Measurements from ENCODE around the gene TOMM34. TPM values are rescaled to one million over a fixed set of nuclear protein-coding genes. Genes with fewer than 3 reads are reported as not detected.

The TOMM34 gene
- total RNA-seq, 1 donor from 2014 or later = 45.8 TPM

- peaks cover 5% of the 10 kb centered on the region for H3K79me2 ChIP-seq (ENCODE audit: insufficient read depth, low read length)
- no peak overlapping the region for H2AFZ ChIP-seq (ENCODE audit: low read depth, low read length)
- H3K9ac ChIP-seq (ENCODE audit: low read length) = no peak overlapping the region
- Mint-ChIP-seq H3K9me3 (ENCODE audit: unreplicated experiment) (no peaks in the 10 kb centered on the region), H3K27ac (ENCODE audit: unreplicated experiment) (no peak overlapping the region), H3K27me3 (ENCODE audit: low read depth, unreplicated experiment) (no peaks in the 10 kb centered on the region), H3K36me3 (ENCODE audit: low read depth, unreplicated experiment) (peaks cover 20% of the 10 kb centered on the region), H3K4me3 (ENCODE audit: unreplicated experiment) (peak overlapping the region; percentile 79), H3K4me1 (ENCODE audit: low read depth, unreplicated experiment) (peaks cover 6% of the 10 kb centered on the region)
- H3K36me3 ChIP-seq (ENCODE audit: insufficient read depth, low read length) = peaks cover 18% of the 10 kb centered on the region
- no peaks in the 10 kb centered on the region for H3K9me3 ChIP-seq (ENCODE audit: insufficient read depth, low read depth, low read length)
- no peak overlapping the region for H3K27ac ChIP-seq (ENCODE audit: low read depth, low read length)
- peaks cover 22% of the 10 kb centered on the region for H4K20me1 ChIP-seq (ENCODE audit: insufficient read depth, low read length)
- no peaks in the 10 kb centered on the region for H3K27me3 ChIP-seq (ENCODE audit: insufficient read depth, low read length)
- DNase-seq (ENCODE audit: low read depth) (no peak), FAIRE-seq (no peak)
- no peak overlapping the region for H3K4me3 ChIP-seq (ENCODE audit: insufficient read depth, low read depth, low read length)
- no peak for TF ChIP-seq EZH2 (IDR thresholded peaks at IDR 0.05; ENCODE audit: insufficient read depth, low read length)
- no peak for TF ChIP-seq CTCF (IDR thresholded peaks at IDR 0.05; ENCODE audit: insufficient read depth, low read depth, low read length)
- no peak overlapping the region for H3K4me2 ChIP-seq (ENCODE audit: low read length)
- peaks cover 3% of the 10 kb centered on the region for H3K4me1 ChIP-seq (ENCODE audit: insufficient read depth, low read length)
These were observed 48.0 kb downstream of the TOMM34 start for GRCh38 chr20:44912189-44912588.

GRCh38 chr20:44911264-44911921 is 48.8 kb downstream of the TOMM34 start:
- H3K4me3 ChIP-seq (ENCODE audit: insufficient read depth, low read depth, low read length) = no peak overlapping the region
- H2AFZ ChIP-seq (ENCODE audit: low read depth, low read length) = no peak overlapping the region
- Mint-ChIP-seq H3K4me3 (ENCODE audit: unreplicated experiment) (peak overlapping the region; percentile 79), H3K27me3 (ENCODE audit: low read depth, unreplicated experiment) (no peaks in the 10 kb centered on the region), H3K27ac (ENCODE audit: unreplicated experiment) (peak overlapping the region; percentile 78), H3K36me3 (ENCODE audit: low read depth, unreplicated experiment) (peaks cover 13% of the 10 kb centered on the region), H3K4me1 (ENCODE audit: low read depth, unreplicated experiment) (peaks cover 6% of the 10 kb centered on the region), H3K9me3 (ENCODE audit: unreplicated experiment) (no peaks in the 10 kb centered on the region)
- no peaks in the 10 kb centered on the region for H3K27me3 ChIP-seq (ENCODE audit: insufficient read depth, low read length)
- H3K4me2 ChIP-seq (ENCODE audit: low read length) = peak overlapping the region; percentile 9
- H3K36me3 ChIP-seq (ENCODE audit: insufficient read depth, low read length) = peaks cover 22% of the 10 kb centered on the region
- H3K79me2 ChIP-seq (ENCODE audit: insufficient read depth, low read length) = peaks cover 5% of the 10 kb centered on the region
- peaks cover 24% of the 10 kb centered on the region for H4K20me1 ChIP-seq (ENCODE audit: insufficient read depth, low read length)
- no peak overlapping the region for H3K27ac ChIP-seq (ENCODE audit: low read depth, low read length)
- no peak for FAIRE-seq
- no peaks in the 10 kb centered on the region for H3K9me3 ChIP-seq (ENCODE audit: insufficient read depth, low read depth, low read length)
- no peak for DNase-seq (ENCODE audit: low read depth)
- H3K4me1 ChIP-seq (ENCODE audit: insufficient read depth, low read length) = peaks cover 3% of the 10 kb centered on the region
- no peak overlapping the region for H3K9ac ChIP-seq (ENCODE audit: low read length)
- no peak for TF ChIP-seq EZH2 (IDR thresholded peaks at IDR 0.05; ENCODE audit: insufficient read depth, low read length)
- TF ChIP-seq CTCF (IDR thresholded peaks at IDR 0.05; ENCODE audit: insufficient read depth, low read depth, low read length) = peak; percentile 12

GRCh38 chr20:44910690-44911262 is 49.4 kb downstream of the TOMM34 start:
- Histone ChIP-seq H3K9ac (ENCODE audit: low read length) (peak overlapping the region; percentile 78), H3K4me3 (ENCODE audit: insufficient read depth, low read depth, low read length) (peak overlapping the region; percentile 67), H3K4me1 (ENCODE audit: insufficient read depth, low read length) (peaks cover 3% of the 10 kb centered on the region), H3K27me3 (ENCODE audit: insufficient read depth, low read length) (no peaks in the 10 kb centered on the region), H4K20me1 (ENCODE audit: insufficient read depth, low read length) (peaks cover 30% of the 10 kb centered on the region), H3K36me3 (ENCODE audit: insufficient read depth, low read length) (peaks cover 28% of the 10 kb centered on the region), H3K79me2 (ENCODE audit: insufficient read depth, low read length) (peaks cover 5% of the 10 kb centered on the region), H2AFZ (ENCODE audit: low read depth, low read length) (no peak overlapping the region), H3K4me2 (ENCODE audit: low read length) (peak overlapping the region; percentile 95), H3K9me3 (ENCODE audit: insufficient read depth, low read depth, low read length) (no peaks in the 10 kb centered on the region), H3K27ac (ENCODE audit: low read depth, low read length) (no peak overlapping the region)
- TF ChIP-seq CTCF (IDR thresholded peaks at IDR 0.05; ENCODE audit: insufficient read depth, low read depth, low read length) (no peak), EZH2 (IDR thresholded peaks at IDR 0.05; ENCODE audit: insufficient read depth, low read length) (no peak)
- H3K27me3 Mint-ChIP-seq (ENCODE audit: low read depth, unreplicated experiment) = no peaks in the 10 kb centered on the region
- FAIRE-seq (no peak), DNase-seq (ENCODE audit: low read depth) (no peak)
- H3K27ac Mint-ChIP-seq (ENCODE audit: unreplicated experiment) = peak overlapping the region; percentile 75
- H3K9me3 Mint-ChIP-seq (ENCODE audit: unreplicated experiment) = no peaks in the 10 kb centered on the region
- peaks cover 13% of the 10 kb centered on the region for H3K36me3 Mint-ChIP-seq (ENCODE audit: low read depth, unreplicated experiment)
- H3K4me1 Mint-ChIP-seq (ENCODE audit: low read depth, unreplicated experiment) = peaks cover 6% of the 10 kb centered on the region
- peak overlapping the region; percentile 87 for H3K4me3 Mint-ChIP-seq (ENCODE audit: unreplicated experiment)

Data from astrocyte (in vitro differentiated cells and primary cell).